ENCODE results near the gene SRGAP1.

SRGAP1 gene

DNA sequence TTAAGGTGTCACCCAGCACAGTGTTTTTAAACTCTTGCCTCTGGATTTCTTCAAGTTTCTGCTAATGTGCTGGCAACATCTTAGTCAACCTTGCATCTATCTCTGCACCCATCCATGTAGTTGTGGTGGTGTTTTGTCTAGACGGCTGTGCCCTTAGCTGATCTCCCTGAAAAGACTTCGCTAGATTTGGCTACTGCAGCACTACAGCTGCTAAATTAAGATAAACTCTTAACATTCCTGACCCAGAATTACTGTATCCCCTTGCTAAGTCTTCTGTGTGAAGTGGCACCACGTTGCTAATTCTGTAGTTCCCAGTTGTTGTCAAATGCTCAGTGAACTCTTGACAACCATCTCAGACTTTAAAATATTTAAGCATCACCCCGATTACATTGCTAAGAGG, 66.8 kb downstream of the SRGAP1 start:
- DNase-seq, result no peak

DNA sequence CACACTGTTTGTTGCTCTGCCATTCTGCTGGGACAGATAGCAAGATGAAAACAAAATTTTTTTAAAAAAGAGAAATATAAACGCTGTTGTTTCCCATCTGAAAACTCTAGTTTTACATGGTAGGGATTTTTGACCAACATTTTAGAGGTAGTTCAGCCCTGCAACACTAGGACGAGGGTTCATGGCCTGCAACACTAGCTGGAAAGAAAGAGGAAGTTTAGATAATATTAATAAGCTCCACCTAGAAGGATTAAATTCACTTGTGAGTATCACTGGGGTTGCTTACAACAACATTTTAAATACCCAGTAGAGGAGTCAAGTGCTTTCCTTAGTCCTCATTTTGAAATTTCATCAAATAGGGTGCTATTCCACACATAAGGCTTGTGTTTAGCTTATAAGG, 68.2 kb downstream of the SRGAP1 start:
- no peak for DNase-seq

- DNase-seq, result no peak
Observed at GRCh38 chr12:63913929-63914328, 69.4 kb downstream of the SRGAP1 start.

- peak; percentile 55 for DNase-seq
Observed at GRCh38 chr12:63915105-63915800, 70.8 kb downstream of the SRGAP1 start.

GRCh38 chr12:63916561-63917476, 72.3 kb downstream of the SRGAP1 start:
- DNase-seq, result no peak

GRCh38 chr12:63917477-63917862, 73.0 kb downstream of the SRGAP1 start:
- DNase-seq, result no peak

DNA sequence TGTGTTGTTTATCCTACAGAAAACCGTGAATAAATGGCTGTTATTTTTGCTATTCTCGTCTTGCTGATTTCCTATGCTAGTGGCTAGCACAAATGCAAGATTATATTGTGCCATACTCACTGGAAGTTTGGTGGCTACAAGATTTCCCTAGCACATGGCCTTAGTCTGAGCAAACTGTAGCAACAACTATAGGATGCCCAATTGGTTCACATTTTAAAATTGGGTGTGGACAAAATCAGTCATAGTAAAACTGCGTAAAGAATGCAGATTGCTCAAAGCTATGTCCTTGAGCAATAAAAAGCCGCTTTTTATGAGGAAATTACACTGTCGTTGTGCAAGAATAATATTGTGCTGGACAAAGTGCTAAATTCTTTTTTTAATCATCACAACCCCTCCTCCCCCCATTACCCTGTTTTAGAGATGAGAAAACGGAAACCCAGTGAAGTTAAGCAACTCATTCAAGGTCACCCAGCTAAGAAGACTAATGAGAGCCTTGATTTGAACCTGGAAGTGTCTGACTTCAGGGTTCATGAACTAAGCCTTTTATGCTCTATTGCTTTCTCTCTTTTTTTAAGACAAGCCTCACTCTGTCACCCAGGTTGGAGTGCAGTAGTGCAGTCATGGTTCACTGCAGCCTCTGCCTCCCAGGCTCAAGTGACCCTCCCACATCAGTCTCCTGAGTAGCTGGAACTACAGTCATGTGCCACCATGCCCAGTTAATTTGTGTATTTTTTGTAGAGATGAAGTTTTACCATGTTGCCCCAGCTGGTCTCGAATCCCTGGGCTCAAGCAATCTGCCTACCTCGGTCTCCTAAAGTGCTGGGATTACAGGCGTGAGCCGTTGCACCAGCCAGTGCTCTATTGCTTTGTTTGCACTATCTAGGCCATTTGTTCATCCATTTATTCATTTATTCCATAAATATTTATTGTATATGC, 73.6 kb downstream of the SRGAP1 start:
- DNase-seq, result no peak

DNA sequence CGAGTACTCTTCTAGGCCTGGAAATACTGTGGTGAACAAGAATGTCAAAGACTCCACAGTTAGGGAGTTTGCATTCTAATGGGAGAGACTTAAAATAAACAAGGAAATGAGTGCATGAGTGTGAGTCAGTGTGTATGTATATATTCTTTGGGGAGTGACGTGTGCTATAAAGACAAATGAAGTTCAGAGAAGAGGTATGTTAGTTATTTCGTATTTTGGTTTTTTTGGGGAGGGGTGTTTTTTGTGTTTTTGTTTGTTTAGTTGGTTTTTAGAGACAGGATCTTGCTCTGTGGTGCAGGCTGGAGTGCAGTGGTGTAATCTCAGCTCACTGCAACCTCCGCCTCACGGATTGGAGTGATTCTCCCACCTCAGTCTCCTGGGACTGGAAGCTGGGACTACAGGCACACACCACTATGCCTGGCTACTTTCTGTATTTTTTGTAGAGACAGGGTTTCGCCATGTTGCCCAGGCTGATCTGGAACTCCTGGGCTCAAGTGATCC, 74.3 kb downstream of the SRGAP1 start:
- DNase-seq, result no peak

DNA sequence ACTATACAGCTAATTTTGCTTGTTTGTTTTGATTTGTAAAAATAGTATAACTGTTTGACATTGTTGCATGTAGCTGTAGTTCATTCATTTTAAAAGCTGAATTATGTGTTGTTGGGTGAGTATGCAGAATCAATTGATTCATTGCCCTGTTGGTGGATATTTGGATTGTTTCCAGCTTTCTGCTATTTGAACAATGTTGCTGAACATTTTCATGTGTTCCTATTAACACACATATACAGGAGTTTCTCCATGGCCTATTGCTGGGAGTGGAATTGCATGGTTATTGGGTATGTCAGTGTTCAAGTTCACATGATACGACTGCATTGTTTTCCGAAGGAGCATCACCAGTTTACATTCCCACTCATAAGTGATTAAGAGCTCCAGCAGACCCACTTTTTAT, 75.3 kb downstream of the SRGAP1 start:
- DNase-seq, result no peak

DNA sequence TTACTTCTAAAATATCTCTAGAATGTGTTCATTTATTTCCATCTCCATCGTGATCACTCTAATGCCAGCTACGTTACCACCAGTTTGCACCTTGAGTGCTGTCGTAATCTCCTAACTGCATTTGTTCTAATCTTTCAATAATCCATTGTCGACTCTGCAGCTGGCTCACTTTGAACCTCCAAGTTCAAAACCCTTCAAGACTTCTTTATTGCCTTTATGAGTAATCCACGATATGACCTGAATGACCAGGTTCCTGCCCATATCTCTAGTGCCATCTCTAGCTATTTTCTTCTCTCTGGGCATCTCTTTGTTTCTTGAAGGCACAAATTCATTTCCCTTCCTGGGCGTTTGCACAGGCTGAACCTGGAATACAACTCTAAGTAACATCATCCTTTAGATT, 76.7 kb downstream of the SRGAP1 start:
- no peak for DNase-seq

DNA sequence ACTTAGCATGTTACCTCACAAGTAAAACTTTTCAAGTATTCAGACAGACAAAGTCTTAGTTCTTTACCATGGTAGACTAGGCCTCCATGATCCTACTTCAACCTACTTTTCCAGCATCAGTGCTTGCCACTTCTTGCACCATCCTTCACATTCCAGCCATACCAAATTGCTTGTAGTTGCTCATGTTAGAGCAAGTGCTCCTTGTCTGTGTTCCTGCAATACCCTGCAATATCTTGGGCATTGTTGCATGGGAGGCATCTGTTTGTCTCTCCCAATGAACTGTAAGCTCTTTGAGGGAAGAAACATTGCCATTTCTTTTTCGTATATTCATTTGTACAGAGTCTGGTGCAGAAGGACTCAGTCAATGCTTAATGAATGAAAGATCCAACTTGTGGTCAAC, 78.0 kb downstream of the SRGAP1 start:
- no peak for DNase-seq

DNA sequence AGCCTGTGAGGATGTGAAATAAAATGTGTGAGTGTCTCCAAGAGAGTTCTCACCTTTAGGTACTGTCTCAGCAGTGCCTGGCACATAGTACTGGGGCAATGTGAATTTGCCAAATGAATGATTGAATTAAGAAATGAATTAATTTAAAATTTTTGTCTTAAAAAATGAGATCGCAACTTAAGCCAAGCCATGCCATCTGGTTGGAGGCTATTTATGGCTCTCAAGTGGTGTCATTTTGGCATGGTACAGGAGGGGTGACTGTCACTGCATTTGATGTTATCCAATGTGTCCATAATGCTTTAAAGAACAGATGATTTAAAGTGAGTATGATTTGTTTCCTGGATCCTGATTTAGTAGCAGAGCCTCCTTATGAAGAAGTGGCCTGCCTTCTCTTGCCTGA, 80.3 kb downstream of the SRGAP1 start:
- no peak for DNase-seq

DNA sequence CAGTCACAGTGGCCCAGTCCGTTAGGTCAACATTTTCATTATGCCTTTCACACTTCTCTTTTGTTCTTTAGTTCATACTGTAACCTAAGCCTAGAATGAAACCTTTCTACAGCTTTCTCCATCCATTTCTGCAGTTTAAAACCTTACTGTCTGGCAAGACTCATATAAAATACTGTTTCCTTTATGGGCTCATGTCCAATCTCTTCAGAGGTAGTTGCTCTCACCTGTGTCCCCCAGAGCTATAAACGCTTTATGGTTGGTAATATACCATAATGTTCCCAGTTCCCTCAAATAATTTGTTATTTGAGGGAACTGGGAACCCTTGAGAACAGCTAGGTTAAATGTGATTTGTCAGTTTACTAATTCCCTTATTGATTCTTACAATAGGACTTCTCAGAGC, 83.0 kb downstream of the SRGAP1 start:
- DNase-seq, result no peak

DNA sequence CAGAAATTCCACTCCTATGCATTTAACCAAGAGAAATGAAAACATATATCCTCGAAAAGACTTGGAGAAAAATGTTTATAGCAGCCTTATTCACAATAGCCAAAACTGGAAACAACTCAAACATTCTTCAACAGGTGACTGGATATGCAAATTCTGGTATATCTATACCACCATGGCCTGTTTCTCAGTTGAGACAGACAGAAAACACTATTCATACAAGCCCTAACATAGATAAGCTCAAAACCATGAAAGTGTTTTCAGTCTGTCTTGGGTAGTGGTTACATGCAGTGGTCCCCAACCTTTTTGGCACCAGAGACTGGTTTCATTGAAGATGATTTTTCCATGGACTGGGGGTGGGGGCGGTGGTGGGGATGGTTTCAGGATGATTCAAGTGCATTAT, 83.8 kb downstream of the SRGAP1 start:
- no peak for DNase-seq

DNA sequence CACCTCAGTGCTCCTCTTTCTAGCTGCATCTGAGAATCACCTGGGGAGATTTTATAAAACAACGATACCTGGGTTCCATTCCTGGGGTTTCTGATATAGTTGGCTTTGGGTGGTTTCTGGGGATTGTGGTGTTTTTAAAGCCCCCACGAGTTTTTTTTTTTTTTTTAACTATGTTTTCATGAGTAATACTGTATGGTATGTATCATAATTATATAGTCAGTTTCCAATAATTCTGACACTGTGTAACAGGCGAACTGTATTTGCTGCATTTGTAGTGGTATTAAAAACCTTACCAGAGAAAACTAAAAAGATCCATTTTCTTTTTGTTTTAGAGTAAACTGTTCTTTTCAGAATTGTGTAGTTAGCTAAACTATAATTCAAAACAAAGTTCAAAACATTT, 84.9 kb downstream of the SRGAP1 start:
- DNase-seq, result no peak

DNA sequence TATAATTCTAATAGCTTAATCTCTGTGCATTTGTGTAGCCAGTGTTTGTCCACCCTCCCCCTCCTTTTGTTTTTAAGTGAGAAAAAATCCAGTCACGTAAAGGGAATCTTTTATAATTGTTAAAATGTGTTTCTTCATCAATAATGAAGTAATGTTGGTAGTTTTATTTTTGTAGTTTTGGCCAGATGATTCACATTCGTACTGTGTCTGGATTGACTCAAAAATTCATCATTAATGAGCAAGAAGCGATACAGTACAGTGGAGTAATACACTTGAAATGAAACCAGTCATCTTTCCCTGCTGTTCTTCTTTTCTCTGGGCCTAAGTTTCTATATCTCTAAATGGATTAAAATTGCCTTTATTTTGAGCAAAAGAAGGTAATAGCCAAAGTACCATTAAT, 86.5 kb downstream of the SRGAP1 start:
- no peak for DNase-seq

DNA sequence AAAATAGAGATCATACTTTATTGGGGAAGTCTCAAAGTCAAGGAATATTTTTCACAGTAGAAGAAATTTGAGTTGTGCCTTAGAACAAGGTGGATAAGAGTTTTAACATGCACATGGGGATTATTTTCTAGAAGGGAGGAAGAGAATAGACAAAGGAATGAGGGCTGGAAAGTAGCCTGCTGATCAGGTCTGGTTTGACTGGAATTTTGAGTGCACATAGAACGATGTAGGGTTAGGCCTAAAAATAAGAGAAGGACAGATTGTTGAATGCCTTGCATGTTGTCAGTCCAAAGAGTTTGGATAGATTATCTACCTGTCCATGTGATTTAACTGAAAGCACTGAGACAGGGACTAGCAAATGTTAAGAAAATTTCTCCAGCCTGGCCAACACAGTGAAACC, 87.2 kb downstream of the SRGAP1 start:
- DNase-seq, result no peak

DNA sequence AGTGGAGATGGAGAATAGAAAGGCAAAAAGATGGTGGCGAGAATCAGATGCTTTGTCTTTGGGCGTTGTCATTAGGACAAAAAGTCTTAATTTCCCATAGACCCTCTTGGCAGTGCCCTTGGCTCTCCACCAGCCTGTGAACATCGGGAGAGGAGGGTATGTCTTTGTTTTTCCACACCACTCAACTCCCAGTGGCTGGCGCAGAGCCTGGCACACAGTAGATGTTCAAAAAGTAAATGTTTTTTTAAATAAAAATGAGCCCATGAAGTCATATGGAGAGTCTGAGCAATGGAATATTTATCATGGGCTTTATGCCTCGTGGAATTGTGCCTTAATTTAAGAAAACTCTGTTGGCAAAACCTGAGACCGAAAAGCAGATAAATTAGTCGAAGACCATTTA, 90.4 kb downstream of the SRGAP1 start:
- no peak for DNase-seq

DNA sequence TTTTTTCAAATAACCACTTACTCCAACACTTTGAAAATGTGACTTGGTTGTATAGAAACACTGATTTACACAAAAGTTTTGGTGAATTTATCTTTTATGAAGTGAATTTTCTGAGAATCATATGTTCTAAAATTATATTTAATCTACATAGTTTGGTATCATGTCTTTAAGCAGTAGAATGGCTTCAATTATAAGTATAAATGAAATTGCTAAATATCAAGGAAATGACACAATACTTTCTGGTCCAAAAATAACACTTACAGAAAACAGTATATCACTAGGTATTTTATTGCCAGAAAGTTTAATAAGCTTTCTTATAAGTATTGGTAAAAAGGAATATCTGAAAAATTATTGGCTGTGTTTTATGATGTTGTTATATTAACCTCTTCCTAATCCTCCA, 90.9 kb downstream of the SRGAP1 start:
- no peak for DNase-seq

DNA sequence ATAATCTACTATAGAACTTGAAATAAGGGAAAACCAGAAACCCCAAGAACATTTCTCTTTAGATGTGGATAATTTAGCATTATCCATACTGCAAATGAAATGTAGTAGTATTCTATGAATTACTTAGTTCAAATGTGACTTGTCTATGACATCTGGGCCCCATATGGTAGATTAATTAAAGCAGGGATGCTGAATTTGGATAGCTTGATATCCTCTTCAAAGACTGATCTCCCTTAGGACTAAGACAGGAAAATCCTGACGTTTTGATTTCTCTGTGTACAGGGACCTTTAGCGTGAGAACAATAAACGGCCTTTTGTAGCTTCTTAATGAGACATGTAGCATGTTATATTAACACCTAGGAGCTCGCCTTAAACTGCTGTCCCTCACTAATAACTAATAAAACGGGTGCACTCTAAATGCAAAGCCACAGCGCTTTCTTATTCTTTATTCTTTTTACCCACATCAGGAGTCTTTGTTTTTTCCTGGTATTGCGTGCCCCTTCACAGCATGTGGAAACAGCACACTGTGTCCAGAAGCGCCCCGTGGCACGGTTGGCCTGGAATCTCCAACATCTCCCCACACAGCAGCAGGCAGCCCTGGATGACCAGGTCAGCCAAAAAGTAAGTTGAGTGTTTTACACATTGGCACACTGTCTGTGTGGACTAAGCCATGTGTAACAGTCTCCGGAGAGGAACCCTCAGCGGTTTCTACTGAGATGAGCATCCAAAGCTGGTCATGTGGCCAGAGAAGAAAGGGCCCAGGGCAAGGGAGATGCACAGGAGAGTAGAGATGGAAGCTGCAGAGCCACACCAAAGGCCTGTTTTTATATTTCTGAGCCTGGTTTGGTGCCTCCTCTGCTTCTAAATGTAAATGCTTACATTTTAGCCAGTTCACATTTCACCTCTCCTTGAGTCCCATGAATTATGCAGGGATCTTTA, 93.1 kb downstream of the SRGAP1 start:
- DNase-seq, result no peak

DNA sequence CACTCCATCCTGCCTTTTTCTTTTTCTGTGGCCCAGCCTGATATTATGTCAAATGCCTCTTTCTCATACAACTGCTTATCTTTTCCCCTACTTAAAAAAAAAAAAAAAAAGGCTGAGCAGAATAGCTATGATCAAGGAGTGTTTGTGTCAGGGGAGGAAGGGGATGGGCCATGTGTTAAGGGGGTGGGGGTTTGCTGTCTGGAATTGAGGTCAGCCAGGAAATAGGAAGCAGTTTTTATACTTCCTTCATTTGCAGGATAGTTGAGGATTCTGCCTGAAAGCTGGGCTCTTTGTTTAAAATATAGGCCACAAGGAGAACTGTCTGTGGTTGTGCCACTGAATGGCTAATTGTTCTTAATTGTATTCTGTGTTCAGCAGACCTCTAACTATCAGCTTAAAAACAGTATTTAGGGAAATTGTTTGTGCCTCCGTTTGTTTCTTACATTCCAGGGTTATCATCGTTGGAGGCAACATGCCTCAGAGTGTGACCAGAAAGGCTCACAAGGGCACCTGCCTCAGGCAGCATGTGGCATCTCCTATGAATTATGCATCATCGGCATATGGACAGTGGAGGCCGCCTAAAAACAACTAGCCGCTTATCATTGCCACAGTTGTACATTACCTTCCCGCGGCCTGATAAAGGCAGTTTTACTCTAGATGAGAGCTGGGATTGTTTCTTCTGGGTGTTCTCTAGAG, 96.0 kb downstream of the SRGAP1 start:
- DNase-seq, result peak; percentile 74

Data from NCI-H146 (cell line).